ENCODE data around the gene DRD2. TPM values are rescaled to one million over a fixed set of nuclear protein-coding genes. Genes with fewer than 3 reads are reported as not detected.

DRD2 gene
- total and polyA plus RNA-seq, 2 of the 13 experiments (the other 11 are each of a cell fraction or from before 2014, with no cell fraction given), result not detected

GRCh38 chr11:113411536-113411935, 63.7 kb downstream of the DRD2 start (continued):
- TF ChIP-seq GLMP (CRISPR knock-in tag; IDR thresholded peaks at IDR 0.05; ENCODE audit: borderline replicate concordance) (no peak), WIZ (CRISPR knock-in tag; IDR thresholded peaks at IDR 0.05) (no peak), U2AF2 (IDR thresholded peaks at IDR 0.05; ENCODE audit: low read depth, low read length) (no peak), ZNF883 (CRISPR knock-in tag; IDR thresholded peaks at IDR 0.05; ENCODE audit: not compliant biosample characterization) (no peak), ZBTB44 (CRISPR knock-in tag; IDR thresholded peaks at IDR 0.05) (no peak), ARID5B (CRISPR knock-in tag; IDR thresholded peaks at IDR 0.05) (no peak), ZNF589 (CRISPR knock-in tag; conservative IDR thresholded peaks at IDR 0.05) (no peak), NR2F1 (CRISPR knock-in tag; IDR thresholded peaks at IDR 0.05) (no peak)
- TF ChIP-seq, protein P1, sequence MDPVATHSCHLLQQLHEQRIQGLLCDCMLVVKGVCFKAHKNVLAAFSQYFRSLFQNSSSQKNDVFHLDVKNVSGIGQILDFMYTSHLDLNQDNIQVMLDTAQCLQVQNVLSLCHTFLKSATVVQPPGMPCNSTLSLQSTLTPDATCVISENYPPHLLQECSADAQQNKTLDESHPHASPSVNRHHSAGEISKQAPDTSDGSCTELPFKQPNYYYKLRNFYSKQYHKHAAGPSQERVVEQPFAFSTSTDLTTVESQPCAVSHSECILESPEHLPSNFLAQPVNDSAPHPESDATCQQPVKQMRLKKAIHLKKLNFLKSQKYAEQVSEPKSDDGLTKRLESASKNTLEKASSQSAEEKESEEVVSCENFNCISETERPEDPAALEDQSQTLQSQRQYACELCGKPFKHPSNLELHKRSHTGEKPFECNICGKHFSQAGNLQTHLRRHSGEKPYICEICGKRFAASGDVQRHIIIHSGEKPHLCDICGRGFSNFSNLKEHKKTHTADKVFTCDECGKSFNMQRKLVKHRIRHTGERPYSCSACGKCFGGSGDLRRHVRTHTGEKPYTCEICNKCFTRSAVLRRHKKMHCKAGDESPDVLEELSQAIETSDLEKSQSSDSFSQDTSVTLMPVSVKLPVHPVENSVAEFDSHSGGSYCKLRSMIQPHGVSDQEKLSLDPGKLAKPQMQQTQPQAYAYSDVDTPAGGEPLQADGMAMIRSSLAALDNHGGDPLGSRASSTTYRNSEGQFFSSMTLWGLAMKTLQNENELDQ (CRISPR knock-in tag; IDR thresholded peaks at IDR 0.05; ENCODE audit: borderline replicate concordance), result no peak
